Motor neuron (in vitro differentiated cells): ENCODE data around the gene ALX4. TPM values are rescaled to one million over a fixed set of nuclear protein-coding genes. Genes with fewer than 3 reads are reported as not detected.

Experiments used
- ATAC-seq, 8 experiments: fragments of 200-7000 bp; cut with Tn5 transposase; replicated peaks in 6 of 8; 2 replicates each; pipeline ENCODE4 v1.8.0; 2021; ENCODE audit warnings: mild to moderate bottlenecking in 8 of 8, moderate library complexity in 8 of 8
- H3K27ac ChIP-seq, 2 donors: fragments of 250-450 bp; sonication (Bioruptor Pico); 2 replicates each; pipeline ENCODE4 v1.9.0; 2021; ENCODE audit warnings: antibody characterized with exemption in 2 of 2, mild to moderate bottlenecking in 2 of 2, moderate library complexity in 1 of 2
- H3K4me1 ChIP-seq, 2 donors: fragments of 250-450 bp; sonication (Bioruptor Pico); replicated peaks in 1 of 2; 2 replicates each; pipeline ENCODE4 v1.6.1; 2021; ENCODE audit warnings: antibody characterized with exemption in 2 of 2, mild to moderate bottlenecking in 2 of 2, moderate library complexity in 1 of 2
- H3K4me3 ChIP-seq, 5 donors: fragments of 250-450 bp; sonication (Bioruptor Pico); 2 replicates each; pipeline ENCODE4 v1.9.0; 2021; ENCODE audit warnings: antibody characterized with exemption in 5 of 5, mild to moderate bottlenecking in 5 of 5, moderate library complexity in 4 of 5
- WGBS, 10 experiments: fragments of 450-650 bp; shearing (Covaris generic); methylation state at CpG; one replicate each; pipeline ENCODE4 v1.0.0; 2022; 5-methylcytosine and 5-hydroxymethylcytosine counted together
- in situ Hi-C, 9 experiments: fragments of 400-800 bp; cut with MboI; loops; one replicate each; pipeline ENCODE4 v1.15.0; 2021; ENCODE audit warnings: low sequenced_read_pairs in 9 of 9, low pct_unique_long_range_greater_than_20kb in 2 of 9; ENCODE audit not compliant: unreplicated experiment in 9 of 9
- total RNA-seq, 8 experiments: library from RNA; unstranded; fragments of 300-600 nt; gene quantifications; 2 replicates each; pipeline versions ENCODE4 v1.2.3 to v1.2.4, GENCODE V29; 2022

Gene ALX4
- total RNA-seq, 8 experiments from 2014 or later: 0.08 to 4.2 (median 0.31) TPM

GRCh38 chr11:44300844-44301563, 8.9 kb downstream of the ALX4 start:
- in situ Hi-C loops: no loop called here
- 40 to 100% (median 87%) methylated on average over 1 to 3 of the region's 6 CpGs; no CpG with 5 or more reads in 5 of the 10 experiments for WGBS, 10 experiments
- Histone ChIP-seq H3K27ac (no peak overlapping the region), H3K4me3 (no peak overlapping the region), H3K4me1 (no peaks in the 10 kb centered on the region)
- peak in 3 of 8 experiments; percentile 36 to 74 (median 63) for ATAC-seq

GRCh38 chr11:44298862-44299261, 11.1 kb downstream of the ALX4 start:
- in situ Hi-C loops: loop anchor here in 6 of 9 experiments (25.0 kb wide), 1 partner anchor 238 kb away; no protein-coding TSS in a partner anchor
- Histone ChIP-seq H3K4me3 (no peak overlapping the region), H3K4me1 (no peaks in the 10 kb centered on the region), H3K27ac (no peak overlapping the region)
- ATAC-seq: no peak
- WGBS, 10 experiments: 20 to 50% (median 40%) methylated on average over 1 to 2 of the region's 2 CpGs; no CpG with 5 or more reads in 5 of the 10 experiments

DNA sequence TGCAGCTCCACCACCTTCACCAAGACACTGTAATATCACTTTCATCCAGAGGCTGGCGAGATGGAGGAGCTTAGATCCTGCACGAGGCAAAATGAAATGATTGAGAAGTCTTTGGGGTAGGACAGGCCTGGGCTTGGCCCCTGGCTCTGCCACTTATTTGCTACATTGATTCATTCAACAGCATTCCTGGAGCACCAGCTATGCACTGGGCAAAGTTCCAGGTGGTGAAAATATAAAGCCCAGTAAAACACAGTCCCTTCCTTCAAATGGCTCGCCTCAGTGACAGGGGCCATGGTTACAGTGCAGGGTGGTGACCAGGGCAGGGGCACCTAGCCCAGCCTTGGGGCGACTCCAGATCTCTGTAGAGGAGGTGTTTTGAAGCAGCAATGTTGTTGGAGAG, 19.7 kb downstream of the ALX4 start:
- 20 to 80% (median 30%) methylated on average over 1 to 3 of the region's 4 CpGs; no CpG with 5 or more reads in 6 of the 10 experiments for WGBS, 10 experiments
- peak in 1 of 8 experiments; percentile 68 for ATAC-seq
- H3K4me3 ChIP-seq: no peak overlapping the region
- in situ Hi-C loops: loop anchor here in 6 of 9 experiments (25.0 kb wide), 1 partner anchor 247 kb away; no protein-coding TSS in a partner anchor
- peaks cover 0 to 4% of the 10 kb centered on the region in 2 donors for H3K4me1 ChIP-seq
- no peak overlapping the region for H3K27ac ChIP-seq

GRCh38 chr11:44288133-44288526, 21.8 kb downstream of the ALX4 start:
- 10 to 100% (median 68%) methylated on average over 1 to 3 of the region's 3 CpGs; no CpG with 5 or more reads in 4 of the 10 experiments for WGBS, 10 experiments
- Histone ChIP-seq H3K4me3 (no peak overlapping the region), H3K4me1 (peaks cover 0 to 4% of the 10 kb centered on the region in 2 donors), H3K27ac (no peak overlapping the region)
- peak in 1 of 8 experiments; percentile 72 for ATAC-seq
- in situ Hi-C loops: loop anchor here in 8 of 9 experiments (10.0 to 25.0 kb wide), 4 partner anchors 153 to 257 kb away; no protein-coding TSS in a partner anchor

GRCh38 chr11:44286911-44287310, 23.0 kb downstream of the ALX4 start:
- H3K27ac ChIP-seq: no peak overlapping the region
- H3K4me1 ChIP-seq: peaks cover 0 to 6% of the 10 kb centered on the region in 2 donors
- no peak for ATAC-seq
- 40 to 88% (median 61%) methylated on average over 1 to 7 of the region's 11 CpGs; no CpG with 5 or more reads in 1 of the 10 experiments for WGBS, 10 experiments
- H3K4me3 ChIP-seq: no peak overlapping the region
- in situ Hi-C loops: loop anchor here in 8 of 9 experiments (10.0 to 25.0 kb wide), 4 partner anchors 152 to 258 kb away; no protein-coding TSS in a partner anchor

DNA sequence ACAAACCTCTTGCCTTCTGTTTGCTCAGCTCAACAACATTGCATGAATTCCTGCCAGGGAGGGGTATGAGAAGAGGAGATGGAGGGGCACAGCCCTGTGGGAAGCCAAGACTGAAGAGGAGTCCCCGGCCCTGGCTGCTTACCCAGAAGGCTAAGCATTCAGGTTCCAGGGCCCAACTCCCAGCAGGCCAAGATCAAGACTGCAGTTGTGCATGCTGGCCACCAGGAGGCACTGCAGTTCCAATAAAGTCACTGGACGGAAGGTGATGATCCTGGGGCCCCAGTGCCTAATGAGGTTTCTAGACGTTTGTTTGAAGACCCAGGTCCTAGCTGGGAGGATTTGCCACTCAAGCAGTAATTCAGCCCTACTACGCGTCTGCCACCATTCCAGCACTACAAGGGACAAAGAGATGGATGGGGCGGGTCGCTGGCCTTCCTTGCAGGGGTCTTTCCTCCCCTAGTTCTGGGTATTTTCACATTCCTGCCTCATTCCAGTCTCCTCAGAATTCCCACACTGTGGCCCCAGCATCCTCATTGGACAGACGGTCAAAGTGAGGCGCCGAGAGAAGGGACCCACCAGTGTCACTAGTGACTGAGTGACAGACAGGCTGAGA, 23.6 kb downstream of the ALX4 start:
- Histone ChIP-seq H3K4me1 (peaks cover 0 to 6% of the 10 kb centered on the region in 2 donors), H3K27ac (no peak overlapping the region), H3K4me3 (no peak overlapping the region)
- in situ Hi-C loops: loop anchor here in 8 of 9 experiments (10.0 to 25.0 kb wide), 4 partner anchors 152 to 258 kb away; no protein-coding TSS in a partner anchor
- WGBS, 10 experiments: 30 to 96% (median 50%) methylated on average over 3 to 5 of the region's 10 CpGs; no CpG with 5 or more reads in 7 of the 10 experiments
- ATAC-seq: peak in 7 of 8 experiments; percentile 25 to 63 (median 47)

DNA sequence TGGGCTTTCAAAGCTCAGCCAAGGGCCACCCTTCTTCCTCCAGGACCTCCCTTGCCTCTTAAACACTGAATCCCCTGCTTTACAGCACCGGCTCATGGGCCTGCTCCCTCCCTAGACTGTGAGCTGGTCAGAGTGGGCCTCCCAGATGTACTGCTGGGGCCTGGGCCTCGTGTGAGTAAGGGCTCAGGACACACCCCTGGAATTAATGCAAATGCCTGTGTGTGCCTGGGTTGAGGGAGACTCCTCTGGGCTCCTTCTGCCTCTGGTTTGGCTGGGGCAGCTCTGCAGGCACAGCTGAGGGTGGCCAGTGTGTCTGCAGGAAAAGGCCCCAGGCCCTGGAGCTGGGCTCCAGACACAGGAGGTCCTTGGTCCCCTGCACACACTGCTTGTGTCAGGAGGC, 24.2 kb downstream of the ALX4 start:
- Histone ChIP-seq H3K4me1 (peaks cover 0 to 6% of the 10 kb centered on the region in 2 donors), H3K27ac (no peak overlapping the region), H3K4me3 (no peak overlapping the region)
- 0 to 50% (median 0%) methylated on average over 1 to 2 of the region's 2 CpGs; no CpG with 5 or more reads in 3 of the 10 experiments for WGBS, 10 experiments
- in situ Hi-C loops: loop anchor here in 8 of 9 experiments (10.0 to 25.0 kb wide), 4 partner anchors 151 to 259 kb away; no protein-coding TSS in a partner anchor
- peak in 5 of 8 experiments; percentile 12 to 92 (median 77) for ATAC-seq

DNA sequence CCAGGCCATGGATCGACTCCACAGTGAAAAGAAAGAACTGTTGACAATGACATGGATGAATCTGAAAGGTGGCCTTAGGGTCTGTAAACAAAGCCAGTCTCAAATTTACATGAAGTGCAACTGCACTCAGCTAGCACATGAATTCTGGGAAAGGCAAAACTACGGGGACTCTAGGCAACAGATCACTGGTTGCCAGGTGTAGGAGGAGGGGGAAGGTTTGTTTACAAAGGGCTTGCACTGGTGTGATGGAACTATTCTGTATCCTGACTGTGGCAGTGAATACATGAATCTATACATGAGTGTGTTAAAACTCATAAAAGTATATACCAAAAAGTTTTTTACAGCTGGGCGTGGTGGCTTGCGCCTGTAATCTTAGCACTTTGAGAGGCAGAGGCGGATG, 27.3 kb downstream of the ALX4 start:
- 33 to 100% (median 78%) methylated on average over 1 to 4 of the region's 5 CpGs for WGBS, 10 experiments
- ATAC-seq: peak in 3 of 8 experiments; percentile 27 to 91 (median 64)
- Histone ChIP-seq H3K4me3 (no peak overlapping the region), H3K27ac (no peak overlapping the region), H3K4me1 (peaks cover 0 to 6% of the 10 kb centered on the region in 2 donors)
- in situ Hi-C loops: loop anchor here in 8 of 9 experiments (10.0 to 25.0 kb wide), 4 partner anchors 148 to 262 kb away; no protein-coding TSS in a partner anchor

- no peak overlapping the region for H3K4me3 ChIP-seq
- in situ Hi-C loops: loop anchor here in 8 of 9 experiments (10.0 to 25.0 kb wide), 4 partner anchors 146 to 264 kb away; no protein-coding TSS in a partner anchor
- WGBS, 10 experiments: 50 to 100% (median 82%) methylated on average over 1 to 5 of the region's 9 CpGs; no CpG with 5 or more reads in 5 of the 10 experiments
Observed at GRCh38 chr11:44281151-44281550, 28.8 kb downstream of the ALX4 start.

GRCh38 chr11:44280257-44280656, 29.7 kb downstream of the ALX4 start:
- ATAC-seq: no peak
- Histone ChIP-seq H3K27ac (no peak overlapping the region), H3K4me1 (peaks cover 0 to 2% of the 10 kb centered on the region in 2 donors), H3K4me3 (no peak overlapping the region)
- in situ Hi-C loops: loop anchor here in 8 of 9 experiments (10.0 to 25.0 kb wide), 4 partner anchors 145 to 265 kb away; no protein-coding TSS in a partner anchor
- WGBS, 10 experiments: 100% methylated on average over 1 of the region's 7 CpGs; no CpG with 5 or more reads in 9 of the 10 experiments

More at GRCh38 chr11:44281151-44281550, 28.8 kb downstream of the ALX4 start:
- Histone ChIP-seq H3K27ac (no peak overlapping the region), H3K4me1 (peaks cover 0 to 5% of the 10 kb centered on the region in 2 donors)
- no peak for ATAC-seq

DNA sequence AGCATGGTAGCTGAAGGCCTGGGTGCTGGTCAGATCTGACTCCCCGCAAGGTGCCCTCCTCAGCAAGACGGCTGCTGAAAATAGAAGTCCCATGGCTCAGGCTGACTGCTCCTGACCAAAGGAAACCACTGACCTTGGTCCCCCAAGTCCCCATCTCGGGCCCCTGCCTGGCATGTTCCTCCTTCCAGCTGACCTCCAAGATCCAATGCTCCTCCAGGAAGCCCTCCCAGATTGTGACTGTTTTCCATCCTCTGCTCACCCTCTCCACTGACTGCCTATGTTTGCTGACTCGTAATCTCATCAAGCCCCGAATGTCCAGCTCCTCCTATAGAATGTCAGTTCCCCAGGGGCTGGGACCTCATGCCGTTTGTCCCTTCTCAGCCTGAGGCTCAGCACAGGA, 30.5 kb downstream of the ALX4 start:
- WGBS, 10 experiments: 47 to 100% (median 74%) methylated on average over 1 to 3 of the region's 6 CpGs; no CpG with 5 or more reads in 4 of the 10 experiments
- no peak for ATAC-seq

More for the DNA sequence above, 30.5 kb downstream of the ALX4 start:
- H3K27ac ChIP-seq: no peak overlapping the region
- H3K4me3 ChIP-seq: no peak overlapping the region
- in situ Hi-C loops: loop anchor here in 6 of 9 experiments (25.0 kb wide), 1 partner anchor 258 kb away; no protein-coding TSS in a partner anchor
- peaks cover 0 to 2% of the 10 kb centered on the region in 2 donors for H3K4me1 ChIP-seq
